Measurements from ENCODE around the gene UGGT1.

DNA sequence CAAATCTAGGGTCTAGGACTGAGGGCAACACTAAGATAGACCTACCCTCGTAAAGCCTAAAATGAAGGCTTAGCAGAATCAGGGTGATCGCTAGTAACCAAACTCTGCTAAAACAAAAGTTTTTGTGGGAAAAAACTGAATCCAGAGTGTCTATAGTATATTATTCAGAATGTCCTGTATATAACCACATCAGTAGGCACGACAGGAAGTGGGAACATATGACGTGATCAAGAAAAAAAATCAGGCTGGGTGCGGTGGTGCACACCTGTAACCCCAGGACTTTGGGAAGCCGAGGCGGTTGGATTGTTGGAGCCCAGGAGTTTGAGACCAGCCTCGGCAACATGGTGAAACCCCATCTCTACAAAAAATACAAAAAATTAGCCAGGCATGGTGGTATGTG is 106.1 kb downstream of the UGGT1 start:
- TF ChIP-seq EZH2 (IDR thresholded peaks at IDR 0.05; ENCODE audit: insufficient read depth, low read length): no peak
- no peak for TF ChIP-seq CTCF (IDR thresholded peaks at IDR 0.05; ENCODE audit: insufficient read depth, low read depth, low read length)
